HG03060 (cell line): ENCODE measurements around the gene CAMK2N1.
"Not testable (repeated sequence)": the region's sequence is repeated elsewhere in the genome, so short reads cannot be mapped to it uniquely, and the experiment has no call there.

Source experiments
- ATAC-seq: cut with Tn5 transposase; IDR thresholded peaks from one replicate; pipeline ENCODE4 v1.9.1; 2021; ENCODE audit warnings: low read depth, moderate number of reproducible peaks; ENCODE audit not compliant: unreplicated experiment

CAMK2N1 gene

GRCh38 chr1:20485527-20486456, at the start of gene CAMK2N1:
TSS of gene CAMK2N1 (minus strand) at chr1:20486210. CDS start at chr1:20485379, 831 bp downstream.
- ATAC-seq, result no peak

DNA sequence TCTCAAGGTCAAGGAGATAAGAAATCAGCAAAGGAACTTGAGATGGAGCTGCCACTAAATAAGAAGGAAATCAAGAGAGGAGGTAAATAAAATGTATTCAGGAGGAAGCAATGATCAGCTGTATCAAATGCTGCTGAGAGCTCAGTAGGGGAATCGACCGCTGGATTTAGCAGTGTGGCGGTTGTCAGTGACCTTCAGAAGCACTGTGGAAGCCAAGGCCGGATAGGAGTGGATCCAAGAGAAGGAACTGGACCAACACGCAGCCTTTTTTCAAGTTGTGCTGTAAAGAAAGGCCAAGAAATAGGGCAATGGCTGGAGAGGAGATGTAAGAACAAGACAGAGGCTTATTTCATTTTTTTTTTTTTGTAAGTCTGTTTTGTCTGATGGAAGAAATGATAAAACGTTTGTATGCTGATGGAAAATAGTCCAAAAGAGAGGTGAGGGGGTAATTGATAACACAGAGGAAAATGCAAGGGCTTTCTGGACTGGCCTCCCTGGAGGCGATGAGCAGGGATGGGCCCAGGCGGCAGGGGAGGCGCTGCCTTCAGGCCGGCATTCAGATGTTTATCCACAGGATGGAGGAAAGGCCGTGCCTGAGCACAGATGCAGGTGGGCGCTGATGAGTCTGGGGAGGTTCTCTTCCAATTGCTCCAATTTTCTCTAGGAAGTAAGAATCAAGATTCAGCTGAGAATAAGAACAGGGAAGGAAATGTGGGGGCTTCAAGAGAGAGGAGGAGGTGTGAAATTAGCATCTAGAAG, 48.8 kb upstream of the CAMK2N1 start:
- no peak for ATAC-seq

GRCh38 chr1:20533635-20534034, 47.6 kb upstream of the CAMK2N1 start:
- ATAC-seq, result no peak

- no peak for ATAC-seq
These were observed 44.9 kb upstream of the CAMK2N1 start for GRCh38 chr1:20530901-20531300.

GRCh38 chr1:20530306-20530705, 44.3 kb upstream of the CAMK2N1 start:
- ATAC-seq, result no peak

- no peak for ATAC-seq
These were observed 42.2 kb upstream of the CAMK2N1 start for GRCh38 chr1:20528221-20528620.

- ATAC-seq, result no peak
These were observed 40.3 kb upstream of the CAMK2N1 start for GRCh38 chr1:20526267-20526666.

DNA sequence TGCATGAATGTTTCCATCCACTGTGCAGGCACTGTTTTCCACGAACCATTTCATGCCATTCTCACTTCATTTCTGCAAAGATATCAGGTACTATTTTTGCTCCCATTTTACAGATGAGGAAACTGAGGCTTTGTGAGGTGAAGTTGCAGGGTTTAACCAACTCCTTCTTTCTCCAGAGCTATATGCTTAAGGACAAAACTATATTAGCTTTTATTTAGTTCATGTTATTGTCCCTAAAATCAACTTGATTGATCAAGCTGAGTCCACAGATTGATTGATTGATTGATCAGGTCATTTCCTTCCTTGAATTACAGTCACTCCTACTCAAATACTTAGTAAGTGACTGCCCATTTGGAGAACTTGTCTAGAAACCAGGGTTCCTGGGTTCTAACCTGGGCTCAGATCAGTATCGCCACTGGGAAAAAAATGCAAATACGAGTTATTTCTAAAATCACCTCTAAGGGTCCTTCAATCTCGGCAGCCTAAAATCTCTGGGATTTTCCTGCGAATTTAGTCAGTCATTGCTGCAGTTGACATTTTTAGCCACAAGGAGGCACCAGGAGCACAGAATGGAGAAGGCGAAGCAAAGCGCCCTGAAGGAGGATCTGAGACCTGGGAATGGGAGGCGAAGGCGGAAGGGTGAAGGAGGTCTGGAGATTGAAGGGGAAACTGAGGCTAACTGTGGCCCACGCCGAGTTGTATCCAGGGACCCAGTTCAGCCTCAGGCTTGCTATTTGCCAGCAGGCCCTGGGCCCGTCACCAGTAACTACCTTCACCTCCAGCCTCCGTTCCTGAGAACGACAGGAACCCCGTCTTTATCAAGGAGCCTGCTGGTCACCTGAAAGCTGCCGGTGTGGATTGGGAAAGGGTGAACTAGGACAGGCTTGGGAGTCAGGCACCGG, 36.2 kb upstream of the CAMK2N1 start:
- no peak for ATAC-seq

- not testable (repeated sequence) for ATAC-seq
These were observed 33.7 kb upstream of the CAMK2N1 start for GRCh38 chr1:20519609-20520262.

GRCh38 chr1:20511518-20512428, 25.8 kb upstream of the CAMK2N1 start:
- no peak for ATAC-seq

GRCh38 chr1:20508411-20508771, 22.4 kb upstream of the CAMK2N1 start:
- ATAC-seq, result no peak

- no peak for ATAC-seq
These were observed 21.8 kb upstream of the CAMK2N1 start, which contains the start of gene MUL1 for GRCh38 chr1:20507564-20508410. TSS of gene MUL1 (minus strand) at chr1:20508151. CDS start at chr1:20508024, 127 bp downstream.

- no peak for ATAC-seq
These were observed 21.2 kb upstream of the CAMK2N1 start for GRCh38 chr1:20507248-20507563.

DNA sequence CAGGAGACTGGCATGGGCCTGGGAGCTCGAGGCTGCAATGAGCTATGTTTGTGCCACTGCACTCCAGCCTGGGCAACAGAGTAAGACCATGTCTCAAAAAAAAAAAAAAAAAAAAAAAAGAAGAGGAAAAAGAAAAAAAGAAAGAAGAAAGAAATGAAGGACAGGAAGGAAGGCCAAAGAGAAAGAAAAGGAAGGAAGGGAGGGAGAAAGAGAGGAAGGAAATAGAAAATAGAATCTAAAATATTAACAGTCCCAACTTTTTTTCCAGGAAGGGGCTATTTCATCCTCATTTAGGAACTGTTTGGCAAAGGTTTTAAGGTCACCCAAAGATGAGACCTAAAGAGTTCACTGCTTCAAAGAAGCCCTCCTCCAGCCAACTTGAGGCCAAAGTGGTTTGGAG, 19.5 kb upstream of the CAMK2N1 start:
- no peak for ATAC-seq

- ATAC-seq, result no peak
These were observed 14.7 kb upstream of the CAMK2N1 start for GRCh38 chr1:20500716-20501115.

DNA sequence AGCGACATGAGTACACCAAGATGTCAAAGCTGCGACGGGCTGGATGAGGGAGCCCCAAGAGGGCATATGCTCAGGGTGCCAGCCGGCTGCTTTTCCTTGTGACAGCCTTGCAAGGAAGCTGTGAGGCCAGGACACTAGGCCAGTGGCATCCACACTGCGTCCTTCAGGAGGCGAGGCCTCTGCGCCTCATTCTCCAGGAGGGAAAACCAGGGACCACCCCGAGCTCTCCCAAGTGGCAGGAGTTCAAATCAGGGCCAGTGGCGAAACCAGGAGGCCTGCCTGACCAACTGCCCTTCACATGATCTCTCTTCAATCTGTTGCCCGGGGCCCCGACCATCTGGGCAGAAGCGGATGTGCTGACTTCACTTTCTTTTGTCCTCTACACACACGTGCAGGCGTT, 13.7 kb upstream of the CAMK2N1 start:
- ATAC-seq, result no peak

DNA sequence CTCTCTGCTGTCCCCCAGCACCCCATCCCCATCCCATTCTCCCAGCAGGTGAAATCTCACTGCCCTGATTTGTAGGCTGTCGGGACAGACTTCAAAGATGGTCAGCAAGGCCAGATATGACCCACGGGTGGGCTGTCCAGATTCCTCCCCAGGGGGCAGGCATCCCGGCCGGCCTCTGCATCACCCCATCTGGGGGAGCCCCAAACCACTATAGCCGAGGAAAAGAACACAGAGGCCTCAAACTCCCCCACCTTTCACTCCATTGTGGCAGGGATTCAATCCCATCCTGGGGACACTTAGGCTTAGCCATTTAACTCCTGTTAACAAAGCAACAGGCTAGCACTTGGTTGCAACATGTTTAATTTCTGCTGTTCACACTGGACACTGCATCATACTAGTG, 13.1 kb upstream of the CAMK2N1 start:
- ATAC-seq, result no peak

DNA sequence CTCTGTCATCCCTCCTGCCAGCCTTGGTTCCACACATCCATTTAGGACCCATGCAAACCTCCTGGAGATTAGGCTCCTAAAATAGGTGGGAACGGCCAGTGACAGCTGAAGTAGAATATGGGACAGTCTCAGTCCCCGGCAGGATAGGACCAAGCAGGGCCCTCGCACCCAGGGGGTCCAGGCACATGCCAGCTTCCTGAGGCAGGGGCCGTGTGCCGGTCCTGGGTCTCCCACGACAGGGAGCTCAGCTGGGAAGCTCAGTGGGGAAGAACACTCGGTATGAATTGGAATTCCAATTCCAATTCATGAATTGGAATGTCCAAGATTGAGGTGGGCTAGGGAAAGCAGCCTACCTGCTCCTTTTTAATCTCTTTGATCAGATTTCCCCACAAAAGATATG, 12.1 kb upstream of the CAMK2N1 start:
- no peak for ATAC-seq
